GM19452 (cell line): ENCODE measurements around the gene NAA80.

Source experiments
- ATAC-seq: cut with Tn5 transposase; IDR thresholded peaks from one replicate; pipeline ENCODE4 v1.9.1; 2021; ENCODE audit not compliant: unreplicated experiment

Gene NAA80

DNA sequence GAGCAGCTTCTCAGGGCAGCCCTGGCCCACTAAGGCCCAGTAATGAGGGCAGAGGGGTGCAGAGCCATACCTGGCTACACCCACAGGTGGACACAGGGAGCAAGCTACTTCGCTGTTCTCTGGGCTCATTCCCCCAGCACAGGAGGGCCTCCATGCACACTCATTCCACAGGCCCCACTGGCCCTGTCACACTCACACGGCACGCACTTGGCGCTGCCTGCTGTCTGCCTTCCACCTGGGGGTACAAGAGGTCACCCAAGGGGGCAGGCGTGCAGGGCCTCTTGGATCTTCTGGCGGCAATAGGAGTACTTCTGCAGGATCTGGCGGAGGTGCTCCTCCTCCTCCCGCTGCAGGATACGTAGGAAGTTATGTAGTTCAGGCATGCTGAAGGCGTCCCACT is 31.1 kb upstream of the NAA80 start:
- no peak for ATAC-seq

DNA sequence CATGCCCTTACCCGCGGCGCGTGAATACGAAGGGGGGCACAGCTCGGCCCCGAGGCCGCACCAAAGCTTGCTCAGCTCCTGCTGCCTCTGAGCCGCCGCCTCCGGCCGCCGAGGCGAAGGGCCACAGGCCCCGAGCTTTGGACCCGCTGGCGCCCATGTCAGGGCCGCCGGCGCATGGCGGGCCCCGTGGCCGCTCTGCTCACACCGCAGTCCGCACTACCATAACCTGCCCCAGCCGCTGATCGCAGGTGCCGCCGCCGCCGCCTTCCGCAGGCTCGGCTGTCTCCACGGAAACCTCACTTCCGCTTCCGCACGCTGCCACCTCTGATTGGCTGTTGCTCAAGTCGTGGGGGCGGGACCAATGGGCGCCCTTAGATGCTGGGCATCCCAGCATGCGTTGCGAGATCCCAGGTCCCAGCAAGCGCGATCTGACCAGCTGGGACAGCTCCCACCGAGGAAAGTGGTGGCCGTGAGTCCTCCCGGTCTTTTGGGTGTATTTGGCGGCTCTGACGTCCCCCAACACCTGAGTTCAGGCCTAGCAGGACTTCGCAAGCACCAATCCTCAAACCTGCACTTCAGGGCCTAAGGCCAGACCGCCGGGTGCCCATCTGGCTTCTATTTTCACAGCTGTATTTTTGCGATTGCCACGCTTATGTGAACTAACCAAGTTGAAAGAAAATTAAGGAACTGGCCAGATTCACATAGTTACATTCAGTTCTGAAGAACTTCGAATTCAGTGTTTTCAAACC is 28.9 kb upstream of the NAA80 start, which contains the start of gene TUSC2:
TUSC2 (minus strand) TSS at position 281 of the 749 bp plus-strand sequence; CDS start at position 157, 124 bp downstream.
- peak; percentile 86 for ATAC-seq

- ATAC-seq = no peak
These were observed 27.9 kb upstream of the NAA80 start for GRCh38 chr3:50327129-50327528.

DNA sequence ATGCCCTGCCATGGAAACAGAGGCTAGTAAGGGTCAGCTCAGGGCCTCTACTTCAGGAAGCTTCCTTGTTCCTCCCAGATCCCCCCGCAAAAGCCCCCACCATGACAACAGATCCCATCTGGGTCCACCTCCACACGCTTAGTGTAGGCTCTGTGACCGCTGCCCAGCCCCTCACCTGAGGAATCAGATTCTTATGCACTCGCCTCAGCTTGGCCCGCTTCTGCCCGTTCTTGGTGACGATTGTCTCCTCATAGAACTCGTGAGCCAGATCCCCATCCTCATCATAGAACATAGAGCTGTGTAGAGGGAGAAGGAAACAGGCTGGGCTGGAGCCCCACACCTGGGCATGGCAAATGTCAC is 27.0 kb upstream of the NAA80 start:
- no peak for ATAC-seq

DNA sequence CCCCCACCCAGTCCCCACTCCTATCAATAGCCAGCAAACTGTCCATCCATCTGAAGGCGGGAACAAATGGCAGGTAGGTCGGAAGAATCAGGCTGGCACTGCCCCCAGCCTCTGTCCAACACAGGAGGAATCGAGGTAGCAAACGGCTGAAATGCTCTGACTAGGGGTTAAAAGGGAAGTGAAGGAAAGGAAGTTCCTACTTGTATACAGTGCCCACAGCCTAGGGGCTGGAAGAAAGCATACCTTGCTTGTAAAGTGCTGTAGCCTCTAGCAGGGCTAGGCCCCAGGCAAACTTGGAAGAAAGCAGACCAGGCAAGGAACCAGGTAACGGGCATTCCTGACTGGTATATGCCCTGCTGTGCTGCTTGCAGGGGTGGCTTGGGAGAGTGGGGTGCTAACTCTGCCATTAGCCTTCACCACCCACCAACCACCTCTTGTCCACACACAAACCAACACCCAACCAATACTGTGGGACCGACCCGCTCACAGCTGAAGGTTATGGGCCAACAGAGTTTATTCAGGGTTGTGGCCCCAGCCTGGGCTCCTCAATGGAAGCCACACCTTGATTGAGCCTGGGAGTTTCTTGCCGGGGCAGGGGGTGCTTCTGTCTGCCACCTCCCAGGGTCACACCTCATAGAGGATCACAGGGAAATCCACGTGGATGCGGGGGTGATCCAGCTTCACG is 26.4 kb upstream of the NAA80 start:
- ATAC-seq = no peak

DNA sequence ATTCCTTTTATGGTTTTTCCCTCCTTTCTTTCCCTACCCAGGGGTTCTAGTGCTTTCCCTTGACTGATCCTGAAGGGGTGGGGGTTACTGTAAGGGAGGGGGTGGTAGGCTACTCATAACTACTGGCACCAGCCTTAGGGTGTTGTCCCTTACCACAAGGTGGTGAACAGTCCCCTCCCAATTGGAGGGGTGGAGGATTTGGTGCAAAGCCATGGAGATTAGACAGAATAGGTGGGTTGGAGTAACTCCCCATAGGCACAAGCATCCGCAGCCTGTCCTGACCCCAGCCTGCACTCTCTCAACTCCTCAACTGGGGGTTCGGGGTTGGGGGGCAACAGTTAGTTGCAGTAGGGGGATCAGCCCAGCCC is 25.9 kb upstream of the NAA80 start:
- ATAC-seq = no peak

GRCh38 chr3:50324351-50325112 is 25.3 kb upstream of the NAA80 start:
- no peak for ATAC-seq

GRCh38 chr3:50323614-50324199 is 24.5 kb upstream of the NAA80 start:
- no peak for ATAC-seq

DNA sequence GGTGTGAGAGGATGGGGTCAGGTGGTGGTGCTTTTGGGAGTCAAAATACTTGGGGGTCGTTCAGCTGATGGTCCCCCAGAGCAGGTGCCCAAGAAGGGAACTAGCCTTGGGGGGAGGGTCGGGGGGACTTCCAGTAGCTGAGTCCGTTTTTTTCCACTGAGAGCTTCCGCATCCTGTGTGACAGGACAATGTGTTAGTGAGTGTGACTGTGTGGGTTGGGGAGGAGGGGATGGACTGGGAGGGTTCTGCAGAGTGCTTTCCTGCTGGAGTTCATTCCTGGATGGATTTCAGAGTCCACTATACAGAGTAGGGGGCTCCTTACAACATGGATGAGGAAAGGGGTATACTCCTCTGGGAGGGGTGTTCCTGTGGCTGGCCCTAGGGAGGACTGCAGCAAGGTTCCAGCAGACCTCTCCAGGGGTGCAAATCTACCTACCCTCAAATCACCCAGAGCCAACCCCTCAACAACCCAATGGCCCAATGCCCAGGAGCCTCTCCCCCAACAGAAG is 23.9 kb upstream of the NAA80 start:
- no peak for ATAC-seq

DNA sequence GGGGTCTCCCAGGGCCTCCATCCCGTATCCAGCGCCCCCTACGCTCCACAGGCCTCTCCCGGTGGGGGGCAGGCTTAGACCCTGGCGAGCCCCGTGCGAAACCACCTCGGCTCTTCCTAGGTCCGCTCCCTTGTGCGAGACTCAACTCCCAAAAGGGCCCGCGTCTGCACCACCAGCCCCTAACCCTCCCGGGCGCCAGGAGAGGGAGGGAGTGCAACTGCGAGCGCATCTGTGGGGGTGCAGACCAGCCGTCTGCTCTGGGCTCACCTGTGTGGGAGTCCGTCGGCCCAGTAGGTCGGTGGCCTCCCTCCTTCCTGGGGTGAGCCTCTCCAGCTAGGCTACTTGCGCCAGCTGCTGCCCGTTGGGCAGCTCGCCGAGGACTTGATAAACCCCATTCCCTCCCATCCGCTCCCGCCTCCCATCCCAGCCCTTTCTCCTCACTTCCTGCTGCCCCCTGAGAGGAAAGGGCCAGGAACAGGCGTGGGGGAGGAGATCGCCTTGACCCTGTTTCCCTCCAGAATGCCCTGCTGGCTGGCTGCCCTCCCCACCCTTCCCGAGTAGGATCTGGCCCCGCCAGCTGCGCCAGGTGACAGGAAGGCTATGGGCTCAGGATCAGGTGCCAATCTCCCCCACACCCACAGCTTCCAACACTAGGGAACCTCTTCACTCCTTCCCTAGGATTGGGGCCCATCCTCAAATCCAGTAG is 23.3 kb upstream of the NAA80 start, which contains the start of gene HYAL2:
HYAL2 (minus strand) TSS at position 360 of the 706 bp plus-strand sequence. CDS start 2,256 bp downstream, outside the sequence.
- no peak for ATAC-seq

DNA sequence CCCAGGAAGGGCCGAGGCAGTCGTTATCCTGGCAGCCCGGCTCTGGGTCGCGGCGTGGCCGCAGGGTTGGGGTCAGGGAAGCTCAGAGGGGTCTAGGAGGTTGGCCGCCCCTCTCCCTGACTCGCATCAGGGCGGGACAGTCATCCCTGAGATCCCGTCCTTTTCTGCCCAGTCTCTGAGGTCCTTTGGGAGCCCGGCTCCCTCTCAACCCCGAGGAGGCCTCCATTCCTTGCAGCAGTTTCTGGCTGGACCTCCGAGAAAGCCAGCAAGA is 22.8 kb upstream of the NAA80 start:
- ATAC-seq = no peak

DNA sequence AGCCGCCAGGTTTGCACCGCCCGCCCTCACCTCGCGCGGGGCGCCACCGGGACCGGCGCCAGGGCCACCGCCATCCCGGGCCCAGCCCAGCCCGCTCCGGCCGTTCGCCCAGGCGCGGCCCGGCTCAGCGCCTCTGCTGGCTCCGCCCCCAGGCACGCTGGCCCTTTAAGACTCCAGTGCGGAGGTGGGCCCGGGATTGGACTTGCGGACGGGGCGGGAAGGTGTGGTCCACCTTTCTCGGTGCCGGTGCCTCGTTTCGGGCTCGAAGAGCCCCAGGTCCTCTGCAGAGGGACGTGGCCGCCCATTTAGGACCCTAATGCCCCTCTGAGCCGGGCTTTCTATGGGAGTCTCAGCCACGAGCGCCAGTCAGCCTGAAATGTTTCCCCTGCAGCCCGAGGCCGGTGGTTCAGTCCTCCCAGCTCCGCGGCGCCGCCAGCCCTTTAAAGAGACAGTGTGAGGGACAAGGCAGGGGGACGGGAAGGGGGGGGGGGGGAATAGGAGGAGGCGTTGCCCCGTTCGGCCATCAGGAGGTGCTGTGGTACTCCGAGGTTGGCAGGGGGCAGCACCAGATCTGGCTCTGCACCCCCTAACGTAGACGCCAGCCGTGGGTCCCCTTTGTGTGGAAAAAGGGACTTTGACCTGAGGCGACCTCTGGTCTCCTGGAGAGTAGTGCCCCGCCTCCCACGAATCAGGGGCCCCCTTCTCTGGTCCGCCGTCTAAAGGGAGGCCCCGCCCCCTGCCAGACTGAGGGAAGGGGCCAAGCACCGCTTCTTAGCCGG is 22.3 kb upstream of the NAA80 start:
- ATAC-seq = peak; percentile 79

- peak; percentile 48 for ATAC-seq
These were observed 21.7 kb upstream of the NAA80 start for GRCh38 chr3:50320853-50321335.

- no peak for ATAC-seq
These were observed 20.9 kb upstream of the NAA80 start for GRCh38 chr3:50319894-50320625.

GRCh38 chr3:50319181-50319893 is 20.1 kb upstream of the NAA80 start:
- ATAC-seq = no peak

DNA sequence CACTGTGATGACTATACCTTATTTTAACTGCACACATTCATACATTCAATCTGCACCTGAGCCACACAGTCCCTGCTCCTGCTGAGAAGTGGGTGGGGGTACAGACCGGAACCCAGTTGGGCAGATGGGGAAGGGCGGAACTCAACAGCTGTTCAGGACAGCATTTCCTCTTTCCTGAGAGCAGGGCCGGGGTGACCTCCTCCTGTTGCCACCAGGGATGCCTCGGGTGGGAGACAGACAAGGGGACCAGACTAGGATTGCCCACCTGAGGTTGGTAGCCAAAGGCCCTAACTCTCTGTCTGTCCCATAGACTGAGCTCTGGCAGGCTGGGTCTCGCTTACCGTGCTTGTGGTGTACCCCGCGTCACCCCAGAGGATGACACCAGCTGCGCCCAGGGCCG is 19.4 kb upstream of the NAA80 start:
- ATAC-seq = no peak

GRCh38 chr3:50318163-50318562 is 19.0 kb upstream of the NAA80 start:
- no peak for ATAC-seq

- ATAC-seq = no peak
These were observed 18.1 kb upstream of the NAA80 start for GRCh38 chr3:50317300-50317699.
